Measurements from ENCODE around the gene ABHD6. TPM values are rescaled to one million over a fixed set of nuclear protein-coding genes. Genes with fewer than 3 reads are reported as not detected.

The ABHD6 gene
- total RNA-seq, 1 experiment from 2014 or later: 12.7 TPM

DNA sequence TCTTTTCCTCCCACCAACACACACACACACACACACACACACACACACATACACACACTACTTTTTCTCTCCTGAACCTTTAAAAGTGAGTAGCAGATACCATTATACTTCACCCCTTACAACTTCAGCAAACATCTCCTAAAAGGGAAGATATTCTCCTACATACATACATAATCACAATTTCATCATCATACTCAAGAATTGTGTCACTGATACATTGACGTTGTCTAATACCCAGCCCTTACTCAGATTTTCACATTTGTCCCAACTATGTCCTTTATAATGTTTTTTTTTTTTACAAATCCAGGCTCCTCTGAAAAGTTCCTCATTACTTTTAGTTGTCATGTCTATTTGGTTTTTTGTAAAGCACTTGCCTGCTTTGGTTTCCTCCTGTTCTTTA is 18.5 kb downstream of the ABHD6 start:
- Histone ChIP-seq H3K9ac (ENCODE audit: low read length) (no peak overlapping the region), H3K9me2 (ENCODE audit: insufficient read depth) (no peaks in the 10 kb centered on the region), H3K27me3 (ENCODE audit: insufficient read depth, low read length) (no peaks in the 10 kb centered on the region), H2AFZ (ENCODE audit: low read depth, low read length, poor library complexity, severe bottlenecking) (no peak overlapping the region), H3K4me1 (ENCODE audit: control insufficient read depth in 1 of 2, insufficient read depth in 2 of 2, low read length in 2 of 2) (peaks cover 15% of the 10 kb centered on the region in 2 experiments), H4K20me1 (ENCODE audit: insufficient read depth) (no peaks in the 10 kb centered on the region), H3K4me3 (replicated peaks in 1 of 2; ENCODE audit: low read depth in 1 of 2, low read length in 2 of 2) (no peak overlapping the region), H3K36me3 (ENCODE audit: control insufficient read depth in 1 of 2, insufficient read depth in 2 of 2, low read length in 2 of 2) (no peaks in the 10 kb centered on the region; a peak in 1 of 4 replicates), H3K27ac (ENCODE audit: low read depth, low read length) (no peak overlapping the region), H3K9me3 (ENCODE audit: control insufficient read depth in 1 of 2, insufficient read depth in 1 of 2, low read depth in 1 of 2, low read length in 2 of 2) (no peaks in the 10 kb centered on the region), H3K4me2 (ENCODE audit: low read length) (no peak overlapping the region), H3K79me2 (ENCODE audit: insufficient read depth, low read length) (no peaks in the 10 kb centered on the region)
- ChIA-PET CTCF (no interaction called here), POLR2A (no interaction called here), RAD21 (ENCODE audit: low non-redundant PET in 1 of 2, low total read pairs in 2 of 2, uncharacterized antibody in 2 of 2, unreplicated experiment in 2 of 2) (no interaction called here)
- no TSS peak for BruUV-seq (replicated peaks)
- ATAC-seq: no peak
- TF ChIP-seq POLR2A (IDR thresholded peaks at IDR 0.05; ENCODE audit: borderline replicate concordance, extremely low read depth, insufficient read depth, insufficient read length) (no peak), TCF7L2 (IDR thresholded peaks at IDR 0.05; ENCODE audit: borderline replicate concordance, extremely low read depth, insufficient read depth, insufficient read length) (no peak), POLR2AphosphoS5 (IDR thresholded peaks at IDR 0.05; ENCODE audit: low read depth, low read length) (no peak), SIN3A (IDR thresholded peaks at IDR 0.05; ENCODE audit: low read depth) (no peak), EZH2phosphoT487 (IDR thresholded peaks at IDR 0.05; ENCODE audit: borderline replicate concordance) (no peak), CEBPB (IDR thresholded peaks at IDR 0.05; ENCODE audit: low read depth) (no peak), ELF1 (IDR thresholded peaks at IDR 0.05; ENCODE audit: borderline replicate concordance, low read depth) (no peak), RAD21 (IDR thresholded peaks at IDR 0.05; ENCODE audit: low read depth) (no peak), EGR1 (IDR thresholded peaks at IDR 0.05; ENCODE audit: low read depth) (no peak)
- TF ChIP-seq, protein P1, sequence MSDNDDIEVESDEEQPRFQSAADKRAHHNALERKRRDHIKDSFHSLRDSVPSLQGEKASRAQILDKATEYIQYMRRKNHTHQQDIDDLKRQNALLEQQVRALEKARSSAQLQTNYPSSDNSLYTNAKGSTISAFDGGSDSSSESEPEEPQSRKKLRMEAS (IDR thresholded peaks at IDR 0.05): no peak
- intact Hi-C loops (cut with micrococcal nuclease): no loop called here
- no peak for DNase-seq (ENCODE audit: low read depth, low spot score)

DNA sequence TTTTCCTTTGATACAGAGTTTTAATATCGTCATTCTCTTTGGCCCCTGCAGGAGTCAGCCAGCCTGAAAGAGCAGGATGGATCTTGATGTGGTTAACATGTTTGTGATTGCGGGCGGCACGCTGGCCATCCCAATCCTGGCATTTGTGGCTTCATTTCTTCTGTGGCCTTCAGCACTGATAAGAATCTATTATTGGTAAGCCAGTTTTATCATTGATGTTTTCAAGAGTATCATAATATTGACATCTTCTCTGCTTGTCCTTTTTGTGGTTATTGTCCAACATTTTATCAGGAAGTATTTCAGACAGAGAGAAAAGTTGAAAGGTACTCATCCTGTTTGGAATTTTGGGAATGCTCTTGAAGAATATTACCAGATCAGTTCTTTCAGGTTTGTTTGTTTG is 18.9 kb downstream of the ABHD6 start:
- Histone ChIP-seq H3K27ac (ENCODE audit: low read depth, low read length) (no peak overlapping the region), H3K4me3 (replicated peaks in 1 of 2; ENCODE audit: low read depth in 1 of 2, low read length in 2 of 2) (no peak overlapping the region), H4K20me1 (ENCODE audit: insufficient read depth) (no peaks in the 10 kb centered on the region), H3K9me3 (ENCODE audit: control insufficient read depth in 1 of 2, insufficient read depth in 1 of 2, low read depth in 1 of 2, low read length in 2 of 2) (no peaks in the 10 kb centered on the region), H3K79me2 (ENCODE audit: insufficient read depth, low read length) (no peaks in the 10 kb centered on the region), H3K36me3 (ENCODE audit: control insufficient read depth in 1 of 2, insufficient read depth in 2 of 2, low read length in 2 of 2) (no peaks in the 10 kb centered on the region; a peak in 1 of 4 replicates), H3K9me2 (ENCODE audit: insufficient read depth) (no peaks in the 10 kb centered on the region), H2AFZ (ENCODE audit: low read depth, low read length, poor library complexity, severe bottlenecking) (no peak overlapping the region), H3K9ac (ENCODE audit: low read length) (no peak overlapping the region), H3K4me1 (ENCODE audit: control insufficient read depth in 1 of 2, insufficient read depth in 2 of 2, low read length in 2 of 2) (peaks cover 15 to 16% of the 10 kb centered on the region in 2 experiments), H3K4me2 (ENCODE audit: low read length) (no peak overlapping the region), H3K27me3 (ENCODE audit: insufficient read depth, low read length) (no peaks in the 10 kb centered on the region)
- RAD21 ChIA-PET (ENCODE audit: low non-redundant PET in 1 of 2, low total read pairs in 2 of 2, uncharacterized antibody in 2 of 2, unreplicated experiment in 2 of 2): no interaction called here
- intact Hi-C loops (cut with micrococcal nuclease): no loop called here
- ATAC-seq: peak; percentile 42; the same call in 1 of the 2 replicates
- CTCF ChIA-PET: no interaction called here
- TF ChIP-seq SRF (IDR thresholded peaks at IDR 0.05; ENCODE audit: low read depth) (no peak), JUND (IDR thresholded peaks at IDR 0.05) (no peak), SP1 (IDR thresholded peaks at IDR 0.05; ENCODE audit: low read depth) (no peak)
- TF ChIP-seq, protein P2, sequence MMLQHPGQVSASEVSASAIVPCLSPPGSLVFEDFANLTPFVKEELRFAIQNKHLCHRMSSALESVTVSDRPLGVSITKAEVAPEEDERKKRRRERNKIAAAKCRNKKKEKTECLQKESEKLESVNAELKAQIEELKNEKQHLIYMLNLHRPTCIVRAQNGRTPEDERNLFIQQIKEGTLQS (IDR thresholded peaks at IDR 0.05): no peak
- TF ChIP-seq, protein P3, sequence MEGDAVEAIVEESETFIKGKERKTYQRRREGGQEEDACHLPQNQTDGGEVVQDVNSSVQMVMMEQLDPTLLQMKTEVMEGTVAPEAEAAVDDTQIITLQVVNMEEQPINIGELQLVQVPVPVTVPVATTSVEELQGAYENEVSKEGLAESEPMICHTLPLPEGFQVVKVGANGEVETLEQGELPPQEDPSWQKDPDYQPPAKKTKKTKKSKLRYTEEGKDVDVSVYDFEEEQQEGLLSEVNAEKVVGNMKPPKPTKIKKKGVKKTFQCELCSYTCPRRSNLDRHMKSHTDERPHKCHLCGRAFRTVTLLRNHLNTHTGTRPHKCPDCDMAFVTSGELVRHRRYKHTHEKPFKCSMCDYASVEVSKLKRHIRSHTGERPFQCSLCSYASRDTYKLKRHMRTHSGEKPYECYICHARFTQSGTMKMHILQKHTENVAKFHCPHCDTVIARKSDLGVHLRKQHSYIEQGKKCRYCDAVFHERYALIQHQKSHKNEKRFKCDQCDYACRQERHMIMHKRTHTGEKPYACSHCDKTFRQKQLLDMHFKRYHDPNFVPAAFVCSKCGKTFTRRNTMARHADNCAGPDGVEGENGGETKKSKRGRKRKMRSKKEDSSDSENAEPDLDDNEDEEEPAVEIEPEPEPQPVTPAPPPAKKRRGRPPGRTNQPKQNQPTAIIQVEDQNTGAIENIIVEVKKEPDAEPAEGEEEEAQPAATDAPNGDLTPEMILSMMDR (IDR thresholded peaks at IDR 0.05 in 2 of 3, conservative IDR thresholded peaks at IDR 0.05 in 1 of 3; ENCODE audit: borderline replicate concordance in 1 of 3, insufficient read depth in 1 of 3, low read depth in 2 of 3, low read length in 2 of 3): no peak
- POLR2A ChIA-PET: no interaction called here
- BruUV-seq (replicated peaks): no TSS peak
- no peak for DNase-seq (ENCODE audit: low read depth, low spot score)
